HFF-Myc (cell line): ENCODE data around the gene CNNM3.

Source experiments
- DNase-seq: peaks from one replicate; pipeline ENCODE4 v3.0.0-alpha.2; 2011; ENCODE audit warnings: low read depth; ENCODE audit errors: extremely low read depth
- H3K4me3 ChIP-seq: replicated peaks from 2 replicates; pipeline ENCODE4 v1.5.1; 2011; ENCODE audit warnings: low read depth, mild to moderate bottlenecking, control low read depth, low read length
- TF ChIP-seq, protein P1 (sequence below): IDR thresholded peaks from 2 replicates; pipeline ENCODE4 v1.5.1; 2012; ENCODE audit warnings: mild to moderate bottlenecking, low read depth, low read length, control low read depth; ENCODE audit errors: missing control alignments

CNNM3 gene

DNA sequence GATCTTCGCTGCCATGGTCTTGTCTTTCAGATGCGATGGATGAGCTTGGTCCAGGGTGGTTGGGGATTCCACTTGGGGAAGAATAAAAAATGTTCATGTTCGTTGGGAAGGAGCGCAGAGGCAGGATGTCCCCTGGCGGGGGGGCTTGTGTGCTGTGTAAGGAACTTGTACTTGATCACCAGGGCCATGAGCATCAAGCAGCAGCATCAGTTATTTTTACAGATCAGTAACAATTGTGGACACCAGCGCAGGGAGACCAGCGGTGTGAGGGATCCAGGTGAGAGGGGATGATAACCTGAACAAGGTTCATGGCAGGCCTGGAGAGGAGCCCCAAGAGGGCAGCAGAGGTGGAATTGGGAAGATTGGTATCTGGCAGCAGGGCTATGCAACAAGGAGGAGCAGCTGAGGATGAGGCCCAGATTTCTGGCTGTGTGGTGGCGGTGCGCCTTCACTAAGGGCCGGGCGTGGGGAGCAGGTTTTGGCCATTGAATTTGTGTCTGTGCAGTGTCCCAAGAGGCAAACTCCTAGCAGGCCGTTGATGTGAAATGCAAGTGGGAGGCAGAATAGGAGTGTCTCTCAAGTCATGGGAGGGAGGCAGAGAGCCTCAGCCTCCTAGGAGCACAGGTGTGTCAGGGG is 3.9 kb downstream of the CNNM3 start:
- DNase-seq: no peak
- TF ChIP-seq, protein P1, sequence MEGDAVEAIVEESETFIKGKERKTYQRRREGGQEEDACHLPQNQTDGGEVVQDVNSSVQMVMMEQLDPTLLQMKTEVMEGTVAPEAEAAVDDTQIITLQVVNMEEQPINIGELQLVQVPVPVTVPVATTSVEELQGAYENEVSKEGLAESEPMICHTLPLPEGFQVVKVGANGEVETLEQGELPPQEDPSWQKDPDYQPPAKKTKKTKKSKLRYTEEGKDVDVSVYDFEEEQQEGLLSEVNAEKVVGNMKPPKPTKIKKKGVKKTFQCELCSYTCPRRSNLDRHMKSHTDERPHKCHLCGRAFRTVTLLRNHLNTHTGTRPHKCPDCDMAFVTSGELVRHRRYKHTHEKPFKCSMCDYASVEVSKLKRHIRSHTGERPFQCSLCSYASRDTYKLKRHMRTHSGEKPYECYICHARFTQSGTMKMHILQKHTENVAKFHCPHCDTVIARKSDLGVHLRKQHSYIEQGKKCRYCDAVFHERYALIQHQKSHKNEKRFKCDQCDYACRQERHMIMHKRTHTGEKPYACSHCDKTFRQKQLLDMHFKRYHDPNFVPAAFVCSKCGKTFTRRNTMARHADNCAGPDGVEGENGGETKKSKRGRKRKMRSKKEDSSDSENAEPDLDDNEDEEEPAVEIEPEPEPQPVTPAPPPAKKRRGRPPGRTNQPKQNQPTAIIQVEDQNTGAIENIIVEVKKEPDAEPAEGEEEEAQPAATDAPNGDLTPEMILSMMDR: no peak
- H3K4me3 ChIP-seq: no peak overlapping the region

DNA sequence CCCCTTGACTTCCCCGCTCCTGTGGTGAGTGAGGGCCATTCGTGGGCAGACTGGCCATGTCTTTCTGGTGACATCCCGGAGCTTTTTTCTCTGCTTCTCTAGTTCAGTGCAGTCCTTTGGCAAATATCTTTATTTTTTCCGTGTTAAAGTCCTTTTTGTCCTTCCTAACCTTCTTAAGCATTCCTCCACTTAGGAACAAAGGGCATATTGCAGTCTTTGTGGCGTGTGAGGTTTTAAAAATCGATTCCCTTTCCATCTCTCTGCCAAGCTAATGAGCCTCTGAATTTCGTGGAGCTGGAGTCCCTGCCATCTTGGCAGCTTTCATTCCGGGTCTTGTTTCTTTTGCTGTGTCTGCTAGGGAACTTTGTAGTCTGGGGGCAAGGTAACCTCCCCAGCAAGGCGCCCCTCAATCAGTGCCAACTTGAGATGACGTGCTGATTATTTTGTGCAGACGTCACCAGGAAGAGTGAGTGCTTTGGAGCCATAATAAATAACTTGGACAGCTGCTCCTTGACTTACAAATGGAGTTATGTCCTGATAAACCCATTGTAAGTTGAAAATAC is 5.1 kb downstream of the CNNM3 start:
- TF ChIP-seq, protein P1: no peak
- no peak for DNase-seq
- no peak overlapping the region for H3K4me3 ChIP-seq

DNA sequence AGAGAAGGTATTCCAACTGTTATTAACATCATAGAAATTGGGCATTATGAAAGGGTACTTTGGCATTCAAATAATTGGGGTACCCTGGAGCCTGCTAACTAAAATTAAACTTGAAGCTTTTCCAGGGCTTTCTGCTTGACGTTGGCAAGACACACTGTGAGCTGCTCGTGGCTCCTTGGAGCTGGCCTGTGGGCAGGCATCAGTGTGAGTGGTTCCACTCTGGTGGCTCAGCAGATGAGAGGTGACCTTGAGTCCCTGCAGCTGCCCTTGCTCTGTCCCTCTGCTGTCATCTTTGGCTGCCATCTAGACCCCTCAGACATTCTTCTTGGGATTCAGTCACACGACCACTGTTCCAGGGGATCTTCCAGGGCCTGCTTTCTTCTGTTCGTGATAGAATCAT is 6.7 kb downstream of the CNNM3 start:
- DNase-seq: no peak
- no peak overlapping the region for H3K4me3 ChIP-seq
- TF ChIP-seq, protein P1: no peak

DNA sequence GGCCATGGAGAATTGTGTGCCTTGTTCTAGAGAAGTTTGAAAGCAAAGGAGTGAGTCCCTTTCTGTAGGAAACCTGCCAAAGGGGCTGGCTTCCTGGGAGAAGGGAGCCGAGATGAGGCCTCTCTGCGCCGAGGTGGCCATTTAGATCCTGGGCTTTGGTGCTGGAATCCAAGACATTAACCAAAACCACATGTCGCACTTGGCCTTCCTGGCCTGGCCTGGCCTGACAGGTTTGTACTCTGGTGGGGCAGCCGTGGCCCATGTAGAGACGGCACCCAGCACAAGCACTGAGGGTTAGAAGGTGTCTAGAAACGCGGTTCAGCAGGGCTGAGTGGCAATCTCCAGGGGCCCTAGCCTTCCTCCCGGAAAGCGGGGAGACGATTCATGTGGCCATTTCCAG is 7.1 kb downstream of the CNNM3 start:
- no peak for DNase-seq
- TF ChIP-seq, protein P1: no peak
- H3K4me3 ChIP-seq: no peak overlapping the region

DNA sequence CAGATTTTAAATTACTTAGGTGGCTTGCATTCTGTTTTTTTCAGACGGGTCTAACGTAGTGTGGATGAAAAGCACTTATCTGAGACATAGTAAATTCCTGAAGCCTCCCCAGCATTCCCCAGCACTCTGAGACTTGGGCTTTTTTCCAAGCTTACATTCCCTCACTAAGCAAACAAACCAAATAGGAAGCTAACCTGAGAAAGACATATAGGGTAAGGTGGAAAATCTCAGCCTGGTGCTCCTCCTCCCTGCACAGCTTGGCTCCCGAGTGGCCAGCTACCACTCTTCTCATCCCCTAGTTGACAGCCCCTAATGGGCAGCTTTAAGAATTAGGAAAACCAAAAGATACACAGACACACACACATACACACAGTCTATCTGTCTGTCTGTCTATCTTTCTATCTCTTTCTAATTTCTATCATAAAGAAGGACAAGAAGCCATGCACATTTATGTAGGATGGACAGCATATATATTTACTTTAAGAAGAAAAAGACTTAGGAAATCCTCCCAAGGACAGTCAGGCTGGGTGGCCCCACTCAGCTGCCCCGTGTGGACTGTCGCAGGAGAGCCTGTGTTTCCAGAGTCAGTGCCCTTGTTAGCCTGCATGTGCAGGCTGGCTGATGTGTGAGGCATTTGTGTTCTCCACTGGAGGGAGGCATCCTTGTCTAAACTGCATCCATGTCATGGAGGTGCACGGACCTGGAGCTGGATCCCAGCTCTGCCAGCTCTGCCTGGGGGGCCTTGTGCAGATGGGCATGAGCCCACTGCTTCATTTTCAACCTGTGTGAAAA is 8.2 kb downstream of the CNNM3 start:
- H3K4me3 ChIP-seq: no peak overlapping the region
- TF ChIP-seq, protein P1: no peak
- DNase-seq: no peak

DNA sequence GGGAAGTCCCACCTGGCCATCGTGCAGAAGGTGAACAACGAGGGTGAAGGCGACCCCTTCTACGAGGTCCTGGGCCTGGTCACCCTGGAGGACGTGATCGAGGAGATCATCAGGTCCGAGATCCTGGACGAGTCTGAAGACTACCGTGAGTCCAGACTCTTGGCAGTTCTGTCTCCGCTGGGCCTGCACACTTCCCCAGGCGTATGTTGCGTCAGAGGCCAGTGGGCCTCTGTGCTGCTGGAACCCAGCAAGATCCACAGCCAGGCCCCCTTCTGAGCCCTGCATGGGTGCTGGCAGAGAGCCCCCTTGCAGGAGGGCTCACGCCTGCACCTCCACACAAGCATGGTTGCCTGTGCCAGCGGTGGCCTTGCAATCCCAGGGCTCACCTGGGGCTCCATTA is 9.0 kb downstream of the CNNM3 start:
- no peak for DNase-seq
- TF ChIP-seq, protein P1: no peak
- no peak overlapping the region for H3K4me3 ChIP-seq
